GM19452 (cell line): Measurements from ENCODE around the gene DNAJB2.
A peak's percentile ranks its signal among the peaks of the same experiment; 100 is the strongest.
"Not testable (repeated sequence)": the region's sequence is repeated elsewhere in the genome, so short reads cannot be mapped to it uniquely, and the experiment has no call there.

Experiments used
- ATAC-seq: cut with Tn5 transposase; IDR thresholded peaks from one replicate; pipeline ENCODE4 v1.9.1; 2021; ENCODE audit not compliant: unreplicated experiment

DNAJB2 gene

DNA sequence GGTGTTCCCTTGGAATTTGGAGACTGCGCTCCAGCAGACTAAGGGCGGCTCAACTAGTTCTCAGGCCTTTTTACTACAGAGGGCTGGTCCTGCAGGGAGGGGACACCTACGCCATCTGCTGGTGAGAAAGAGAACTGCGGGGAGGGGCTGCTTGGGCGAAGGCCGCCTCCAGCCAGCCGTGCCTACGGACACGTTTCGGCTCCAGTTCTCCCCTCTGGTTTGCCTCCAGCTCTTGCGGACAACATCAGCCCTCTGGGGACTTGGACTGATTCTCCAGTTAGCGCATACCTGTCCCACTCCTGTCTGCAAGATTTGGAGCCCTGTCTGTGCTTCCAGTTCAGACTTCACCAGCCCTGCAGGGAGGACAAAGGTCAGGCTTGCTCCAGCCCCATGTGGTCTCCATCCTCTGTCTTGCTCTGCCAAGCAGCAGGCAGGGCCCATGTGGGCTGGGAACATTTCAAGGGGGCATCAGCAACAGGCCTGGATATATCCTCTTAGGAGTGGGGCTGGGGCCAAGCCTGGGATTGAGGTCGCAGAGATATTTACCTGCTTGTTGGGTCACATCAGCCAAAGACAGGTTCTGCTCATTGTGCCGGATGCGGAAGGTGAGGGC, 19.7 kb downstream of the DNAJB2 start:
- peak; percentile 60 for ATAC-seq

DNA sequence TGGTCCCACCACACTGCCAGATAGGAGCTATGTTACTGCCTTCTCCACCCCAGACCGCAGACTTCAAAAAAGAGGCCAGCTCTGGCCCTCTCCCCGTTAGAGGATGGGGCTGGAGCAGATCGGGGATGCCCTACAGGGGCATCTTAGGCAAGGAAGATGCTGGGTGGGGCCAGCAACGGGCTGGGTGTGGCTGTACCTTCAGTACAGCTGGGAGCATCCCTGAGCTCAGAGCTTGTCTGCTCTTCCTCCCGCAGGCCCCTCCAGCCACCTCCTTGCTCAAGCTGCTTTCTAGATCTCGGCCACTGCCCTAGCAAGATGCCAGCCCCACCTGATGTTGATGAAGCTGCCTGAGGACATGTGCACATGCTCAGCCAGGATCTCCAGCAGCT, 20.2 kb downstream of the DNAJB2 start:
- no peak for ATAC-seq

DNA sequence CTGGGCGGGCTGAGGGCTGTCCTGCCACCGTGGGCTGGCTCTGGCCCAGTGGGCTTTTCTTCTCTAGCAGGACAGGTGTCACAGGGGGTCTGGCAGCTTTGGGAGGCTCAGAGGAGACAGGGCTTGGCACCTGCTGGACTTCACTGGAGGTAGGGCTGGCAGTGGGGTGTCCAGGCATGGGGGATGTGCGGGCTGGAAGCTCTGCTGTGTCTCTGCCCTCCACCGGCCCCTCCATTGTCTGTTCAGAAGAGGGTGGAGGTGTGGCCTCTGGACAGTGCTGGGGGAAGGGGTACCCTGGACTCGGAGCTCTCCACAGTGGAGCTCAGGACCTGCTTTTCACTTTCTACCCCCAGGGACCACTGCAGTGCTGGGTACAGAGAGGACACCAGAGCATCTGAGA, 20.9 kb downstream of the DNAJB2 start:
- ATAC-seq: no peak

DNA sequence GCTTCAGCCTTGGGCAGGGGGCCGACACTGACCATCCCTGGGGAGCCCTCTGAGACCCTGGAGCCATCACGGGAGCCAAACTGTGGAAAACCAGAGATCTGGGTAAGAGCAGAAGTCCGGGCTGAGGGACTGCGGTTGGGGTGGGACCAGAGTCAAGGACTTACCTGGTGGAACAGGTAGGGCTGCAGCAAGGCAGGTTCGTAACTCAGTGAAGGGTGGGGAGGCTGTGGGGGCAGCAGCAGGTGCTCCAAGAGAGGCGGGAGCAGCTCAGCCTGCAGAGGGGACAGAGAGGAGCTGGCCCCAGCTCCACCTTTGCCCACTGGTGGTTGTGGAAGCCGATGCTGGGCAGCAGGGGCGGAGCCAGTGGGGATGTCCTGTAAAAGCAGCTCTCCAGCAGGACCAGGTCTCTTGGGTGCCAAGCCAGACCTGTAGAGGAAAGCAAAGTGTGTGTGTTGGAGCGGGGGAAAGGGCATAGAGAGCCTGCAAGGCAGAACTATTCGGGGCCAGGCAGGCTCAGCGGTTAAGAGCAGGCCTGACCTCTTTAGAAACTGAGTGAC, 23.3 kb downstream of the DNAJB2 start:
- no peak for ATAC-seq

DNA sequence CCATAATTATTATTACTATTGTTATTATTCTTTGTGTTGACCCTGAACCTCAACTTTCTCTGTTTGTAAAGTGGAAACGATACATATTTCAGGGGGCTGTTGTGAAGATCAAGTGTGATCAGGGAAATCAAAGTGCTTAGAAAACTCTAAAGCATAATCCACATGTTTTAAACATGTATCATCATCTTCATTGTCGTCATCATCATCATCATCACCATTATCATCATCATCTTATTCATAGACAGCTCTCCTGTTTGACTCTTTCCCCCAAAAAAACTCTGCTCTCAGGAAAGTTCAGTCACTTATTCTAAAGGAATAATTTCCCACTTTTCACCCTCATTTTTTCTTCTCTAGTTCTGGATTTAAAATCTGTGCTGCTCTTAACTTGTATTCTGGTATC, 25.1 kb downstream of the DNAJB2 start:
- no peak for ATAC-seq

DNA sequence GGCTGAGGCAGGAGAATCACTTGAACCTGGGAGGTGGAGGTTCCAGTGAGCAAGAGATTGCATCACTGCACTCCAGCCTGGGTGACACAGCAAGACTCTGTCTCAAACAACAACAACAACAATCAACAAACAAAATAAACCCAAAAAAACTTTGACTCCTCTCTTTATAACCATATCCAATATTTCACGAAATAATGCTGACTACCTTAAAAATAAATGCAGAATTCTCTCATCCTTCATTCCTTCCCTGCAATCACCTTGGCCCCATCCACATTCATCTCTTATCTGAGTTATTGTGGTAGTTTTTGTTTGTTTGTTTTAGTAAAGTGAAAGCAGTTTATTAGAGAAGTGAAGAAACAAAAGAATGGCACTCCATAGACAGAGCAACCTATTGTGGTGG, 26.9 kb downstream of the DNAJB2 start:
- no peak for ATAC-seq

DNA sequence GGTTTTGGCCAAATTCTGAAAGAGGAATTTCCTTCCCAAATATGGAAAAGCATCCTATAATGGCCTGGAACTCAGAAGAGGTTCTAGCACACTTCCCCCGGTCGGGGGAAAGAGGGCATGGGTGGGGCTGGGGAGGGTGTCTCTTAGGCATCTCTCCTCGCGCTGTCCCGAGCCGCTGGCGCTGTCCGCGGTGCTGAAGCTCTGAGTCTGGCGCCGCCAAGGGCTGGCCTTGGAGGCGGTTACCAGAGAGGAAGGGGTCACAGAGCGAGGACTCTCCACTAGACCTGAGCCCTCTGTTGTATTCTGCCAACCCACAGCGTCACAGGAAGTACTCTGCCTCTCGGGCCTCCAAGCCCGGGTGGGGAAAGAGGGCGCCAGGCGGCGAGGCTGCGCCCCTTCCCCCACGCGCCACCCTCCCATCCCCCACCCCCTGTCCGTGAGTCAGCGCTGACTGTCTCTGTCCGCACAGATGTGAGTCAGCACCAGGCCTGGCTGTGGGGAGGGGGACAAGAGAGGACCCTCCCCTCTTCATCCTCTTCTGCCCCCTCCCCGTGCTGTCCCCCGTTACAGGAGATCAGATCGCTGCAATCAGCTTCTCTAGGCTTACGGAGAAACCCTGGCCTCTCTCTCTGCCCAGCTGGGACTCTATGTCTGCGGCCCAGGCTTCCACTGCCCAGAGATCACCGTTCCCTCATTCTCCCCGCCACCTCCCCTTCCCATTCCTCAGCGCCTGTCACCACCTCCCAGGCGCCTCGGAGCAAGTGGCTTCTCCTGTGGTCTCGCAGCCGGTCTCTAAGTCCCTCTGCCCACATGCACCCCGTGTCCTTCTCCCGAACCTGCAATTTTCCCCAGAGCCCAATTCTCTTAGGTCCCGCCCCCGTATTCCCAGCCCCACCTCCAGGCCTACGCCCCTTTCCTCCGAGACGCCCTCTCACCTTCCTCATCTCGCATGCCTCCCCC, 29.3 kb downstream of the DNAJB2 start:
- ATAC-seq: no peak

DNA sequence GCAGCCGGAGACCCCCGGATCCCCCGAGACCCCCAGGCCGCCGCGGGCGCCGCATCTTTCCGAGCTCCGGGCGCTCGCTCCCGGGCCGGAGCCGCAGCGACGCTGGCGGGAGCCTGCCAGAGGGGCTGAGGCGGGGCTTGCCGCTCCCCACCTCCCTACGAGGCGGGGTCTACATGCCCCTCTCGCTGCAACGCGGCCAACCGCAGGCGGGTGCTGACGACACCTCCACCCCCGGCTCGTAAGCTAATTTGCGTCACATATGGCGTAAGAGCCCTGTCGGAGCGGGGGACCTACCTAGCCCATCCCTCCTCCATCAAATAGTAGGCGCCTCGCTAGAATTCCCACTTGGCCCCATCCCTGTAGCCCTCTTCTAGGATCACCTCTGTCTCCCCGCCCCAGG, 30.1 kb downstream of the DNAJB2 start, which contains the start of gene PTPRN:
Gene PTPRN (minus strand): TSS at position 124 of the 400 bp plus-strand sequence. CDS start 69 bp downstream, at position 55.
- ATAC-seq: no peak

DNA sequence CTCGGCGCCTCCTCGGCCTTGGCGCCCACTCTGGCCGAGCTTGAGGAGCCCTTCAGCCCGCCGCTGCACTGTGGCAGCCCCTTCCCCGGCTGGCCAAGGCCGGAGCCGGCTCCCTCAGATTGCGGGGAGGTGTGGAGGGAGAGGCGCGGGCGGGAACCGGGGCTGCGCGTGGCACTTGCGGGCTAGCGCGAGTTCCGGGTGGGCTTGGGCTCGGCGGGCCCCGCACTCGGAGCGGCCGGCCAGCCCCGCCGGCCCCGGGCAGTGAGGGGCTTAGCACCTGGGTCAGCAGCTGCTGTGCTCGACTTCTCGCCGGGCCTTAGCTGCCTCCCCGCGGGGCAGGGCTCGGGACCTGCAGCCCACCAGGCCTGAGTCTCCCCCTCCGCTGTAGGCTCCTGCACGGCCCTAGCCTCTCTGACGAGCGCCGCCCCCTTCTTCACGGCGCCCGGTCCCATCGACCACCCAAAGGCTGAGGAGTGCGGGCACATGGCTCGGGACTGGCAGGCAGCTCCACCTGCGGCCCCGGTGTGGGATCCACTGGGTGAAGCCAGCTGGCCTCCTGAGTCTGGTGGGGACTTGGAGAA, 33.6 kb downstream of the DNAJB2 start:
- not testable (repeated sequence) for ATAC-seq

DNA sequence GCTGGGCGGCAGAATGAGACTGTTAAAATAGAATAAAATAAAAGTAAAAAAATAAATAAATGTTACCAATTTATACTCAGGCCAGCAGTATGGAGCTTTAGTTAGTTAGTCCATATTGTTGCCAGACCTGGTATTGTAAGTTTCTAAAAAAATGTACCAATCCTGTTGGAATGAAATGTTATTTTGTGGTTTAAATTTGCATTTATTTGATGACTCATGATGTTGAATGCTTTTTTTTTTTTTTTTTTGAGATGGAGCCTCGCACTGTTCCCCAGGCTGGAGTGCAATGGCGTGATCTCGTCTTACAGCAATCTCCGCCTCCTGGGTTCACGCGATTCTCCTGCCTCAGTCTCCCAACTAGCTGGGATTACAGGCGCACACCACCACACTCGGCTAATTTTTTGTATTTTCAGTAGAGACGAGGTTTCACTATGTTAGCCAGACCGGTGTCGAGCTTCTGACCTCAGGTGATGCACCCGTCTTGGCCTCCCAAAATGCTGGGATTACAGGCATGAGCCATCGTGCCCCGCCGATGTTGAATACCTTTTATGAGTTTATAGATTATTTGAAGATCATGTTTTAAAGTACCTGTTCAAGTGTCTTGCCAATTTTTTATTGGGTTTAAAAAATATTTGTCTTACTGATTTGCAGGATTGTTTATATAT, 35.8 kb downstream of the DNAJB2 start:
- ATAC-seq: no peak

DNA sequence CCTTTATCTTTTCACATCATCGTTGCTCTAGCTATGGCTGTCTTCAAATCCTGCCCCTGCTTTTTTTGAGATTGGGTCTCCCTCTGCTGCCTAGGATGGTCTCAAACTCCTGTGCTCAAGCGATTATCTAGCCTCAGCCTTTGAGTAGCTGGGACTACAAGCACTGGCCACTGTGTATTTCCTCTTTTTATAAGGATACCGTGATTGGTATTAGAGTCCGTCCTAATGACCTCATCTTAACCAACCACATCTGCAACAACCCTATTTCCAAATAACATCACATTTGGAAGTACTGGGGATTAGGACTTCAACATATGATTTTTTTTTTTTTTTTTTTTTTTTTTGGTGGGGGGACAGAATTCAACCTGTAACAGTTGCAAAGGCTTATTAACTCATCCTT, 44.3 kb downstream of the DNAJB2 start:
- no peak for ATAC-seq

DNA sequence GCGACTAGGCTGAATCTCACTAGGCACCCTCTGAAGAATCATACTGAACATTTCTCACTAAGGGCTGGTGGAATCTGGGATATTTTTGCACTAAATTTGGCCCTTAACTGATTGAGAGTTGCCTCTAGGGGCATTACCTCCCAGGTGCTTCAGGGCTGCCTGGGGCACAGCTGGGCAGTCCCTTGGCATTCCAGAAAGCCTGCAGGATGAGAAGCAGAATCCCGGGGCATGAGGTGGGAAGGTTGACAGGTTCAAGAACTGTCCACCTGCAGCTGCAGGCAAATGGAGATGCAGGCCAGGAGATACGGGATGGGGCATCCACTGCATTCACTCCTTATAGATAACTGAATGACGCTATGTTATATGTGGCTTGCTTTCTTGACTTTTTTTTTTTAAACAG, 46.0 kb downstream of the DNAJB2 start:
- ATAC-seq: no peak

DNA sequence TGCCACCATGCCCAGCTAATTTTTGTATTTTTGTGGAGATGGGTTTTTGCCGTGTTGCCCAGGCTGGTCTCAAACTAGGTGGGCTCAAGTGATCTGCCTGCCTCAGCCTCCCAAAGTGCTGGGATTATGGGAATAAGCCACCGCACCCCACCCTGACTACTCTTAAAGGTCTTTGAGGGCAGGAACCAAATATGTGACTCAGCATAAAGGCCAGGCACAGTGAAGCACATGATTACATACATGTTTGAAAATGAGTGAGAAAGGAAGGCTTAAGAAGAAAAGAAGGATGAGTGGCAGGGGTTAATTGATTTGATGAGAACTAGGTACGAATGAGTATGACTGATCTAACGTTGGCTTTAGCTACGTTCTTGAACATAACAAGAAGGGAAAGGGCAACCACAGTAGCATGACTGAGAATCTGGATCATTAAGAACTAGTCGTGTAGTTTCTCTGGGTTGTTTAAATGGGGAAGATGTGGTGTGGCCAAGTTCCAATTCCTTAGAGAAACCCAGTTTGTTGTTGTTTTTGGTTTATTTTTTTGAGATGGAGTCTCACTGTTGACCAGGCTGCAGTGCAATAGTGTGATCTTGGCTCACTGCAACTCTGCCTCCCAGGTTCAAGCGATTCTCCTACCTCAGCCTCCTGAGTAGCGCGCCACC, 46.6 kb downstream of the DNAJB2 start:
- no peak for ATAC-seq

DNA sequence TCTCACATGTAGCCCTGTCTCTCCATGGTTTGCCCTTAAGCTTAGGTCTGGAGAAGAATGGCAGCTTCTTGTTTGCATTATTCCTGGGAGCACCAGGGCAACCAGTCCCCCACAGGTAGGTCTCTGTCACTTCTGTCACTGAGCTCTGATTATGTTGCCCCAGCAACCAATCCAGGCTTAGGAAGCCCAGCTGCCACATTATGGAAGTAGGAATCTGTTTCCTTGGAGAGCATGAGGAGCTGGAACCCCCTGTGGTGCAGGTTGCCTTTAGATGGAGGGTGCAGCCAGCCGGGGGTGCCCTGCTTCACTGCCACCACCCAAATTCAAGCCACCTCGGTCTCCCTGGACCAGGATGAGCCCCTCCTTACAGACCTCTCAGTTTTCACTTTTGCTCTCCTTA, 48.6 kb downstream of the DNAJB2 start:
- no peak for ATAC-seq

DNA sequence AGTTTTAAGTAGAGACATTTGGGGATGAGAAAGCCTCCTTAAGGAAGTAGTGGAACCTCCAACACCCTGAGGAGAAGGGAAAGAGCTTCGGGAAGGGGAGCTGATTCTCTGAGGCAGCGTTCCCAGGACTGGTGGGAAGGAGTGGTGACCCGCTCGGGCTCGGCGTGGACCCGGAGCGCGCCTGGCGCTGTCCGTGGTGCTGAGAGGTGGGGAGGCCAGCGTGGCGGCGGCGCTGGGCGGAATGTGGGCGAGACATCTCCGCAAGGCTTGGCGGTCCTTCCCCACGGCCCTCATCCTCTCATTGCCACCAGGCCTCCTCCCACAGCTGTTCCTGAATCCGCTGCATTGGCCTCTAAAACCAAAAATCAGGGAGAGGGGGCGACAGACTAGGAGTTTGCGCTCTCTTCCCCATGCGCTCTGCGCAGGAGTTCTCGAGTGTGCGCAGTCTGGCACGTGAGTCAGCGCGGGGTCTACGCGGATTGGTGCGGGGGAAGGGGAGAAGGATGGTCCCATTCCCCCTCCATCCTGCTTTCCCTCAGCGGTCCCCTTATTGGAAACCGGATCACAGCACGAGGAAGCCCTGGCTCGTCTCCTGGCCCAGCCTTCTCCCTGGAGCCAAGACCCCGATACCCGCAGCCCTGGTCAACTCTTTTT, 52.5 kb downstream of the DNAJB2 start:
- no peak for ATAC-seq

DNA sequence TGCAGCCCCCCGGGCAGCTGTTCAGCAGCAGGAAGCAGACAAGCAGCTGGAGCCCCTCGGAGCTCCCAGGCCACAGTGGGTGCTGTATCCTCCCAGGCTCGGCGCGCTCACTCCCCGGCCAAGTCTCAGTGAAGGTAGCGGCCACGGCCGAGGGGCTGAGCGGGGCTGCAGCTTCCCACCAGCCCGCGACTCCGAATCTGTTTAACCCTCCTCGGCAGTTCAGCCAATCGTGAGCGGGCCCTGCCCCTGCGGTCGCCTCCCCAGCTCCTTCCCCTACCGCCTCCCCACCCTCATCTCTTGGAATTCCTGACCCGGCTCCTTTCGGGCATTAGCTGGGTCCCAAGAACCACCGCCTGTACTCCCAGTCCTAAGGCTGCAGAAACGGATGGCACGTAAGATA, 53.4 kb downstream of the DNAJB2 start, which contains the start of gene RESP18:
Gene RESP18 (minus strand): TSS at position 203 of the 400 bp plus-strand sequence.
- no peak for ATAC-seq

DNA sequence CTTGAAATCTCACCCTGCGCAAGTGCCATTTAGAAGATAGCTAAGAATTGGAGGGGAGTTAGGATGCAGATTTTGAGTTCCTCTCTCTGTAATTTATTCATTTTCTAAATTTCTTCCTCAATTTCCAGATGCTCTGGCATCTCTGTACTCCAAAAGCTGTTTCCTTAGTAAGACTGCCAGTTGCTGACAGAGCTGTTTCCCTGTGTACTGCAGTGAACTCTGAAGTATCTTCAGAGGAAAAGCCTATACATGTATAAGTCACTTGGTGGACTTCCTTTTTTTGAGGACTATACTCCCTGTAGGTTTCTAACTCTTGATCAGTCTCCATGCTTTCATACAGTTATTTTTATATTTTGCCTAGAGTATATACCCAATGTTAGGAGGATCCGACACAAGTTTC, 54.9 kb downstream of the DNAJB2 start:
- ATAC-seq: no peak

DNA sequence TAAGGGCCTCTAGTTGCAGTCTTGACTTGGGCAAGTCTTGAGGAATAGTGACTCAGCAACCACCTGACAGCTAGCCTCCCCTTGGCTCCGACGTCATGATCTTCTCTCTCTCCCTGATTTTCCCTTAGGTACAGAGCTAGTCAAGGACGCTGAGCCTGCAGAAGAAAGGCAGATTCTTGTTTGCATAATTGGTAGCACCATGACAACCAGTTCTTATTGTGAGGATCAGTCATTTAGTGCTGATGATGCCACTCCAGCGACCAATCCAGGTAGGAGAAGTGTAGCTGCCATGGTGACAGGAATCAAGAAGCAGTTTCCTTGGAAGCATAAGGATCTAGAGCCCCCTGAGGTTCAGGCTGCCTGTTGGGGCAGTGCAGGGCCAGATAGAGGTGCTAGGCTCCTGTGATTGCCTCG, 56.2 kb downstream of the DNAJB2 start:
- ATAC-seq: no peak
